Neural cell (in vitro differentiated cells): Measurements from ENCODE around the gene GRIA3.

Experiments used
- TAF1 ChIP-seq: IDR thresholded peaks from 2 replicates; pipeline ENCODE4 v1.6.1; 2012; ENCODE audit warnings: low read depth
- TF ChIP-seq, protein P1 (sequence below): fragments of 450-650 bp; IDR thresholded peaks from 2 replicates; pipeline ENCODE4 v1.5.1; 2014; ENCODE audit warnings: antibody characterized with exemption, mild to moderate bottlenecking, moderate library complexity; ENCODE audit not compliant: poor library complexity, severe bottlenecking

DNA sequence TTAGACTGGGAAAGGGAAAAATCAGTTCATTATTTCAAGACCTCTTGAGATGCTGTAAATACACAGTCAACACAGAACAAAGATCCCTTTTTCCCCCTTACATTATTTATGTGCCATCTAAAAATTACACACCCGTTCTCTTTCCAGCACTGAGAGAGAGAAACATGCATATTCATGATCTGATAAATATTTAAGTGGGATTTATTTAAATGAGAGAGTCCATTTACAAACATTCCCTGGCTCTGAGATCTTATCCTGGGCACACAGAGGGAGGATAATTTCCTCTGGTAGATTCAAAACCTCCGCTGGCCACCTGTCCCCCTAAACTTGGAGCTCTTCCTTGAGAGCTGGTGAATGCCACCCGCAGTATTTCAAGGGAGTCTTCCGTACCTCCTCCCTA is 88.6 kb downstream of the GRIA3 start:
- TF ChIP-seq, protein P1, sequence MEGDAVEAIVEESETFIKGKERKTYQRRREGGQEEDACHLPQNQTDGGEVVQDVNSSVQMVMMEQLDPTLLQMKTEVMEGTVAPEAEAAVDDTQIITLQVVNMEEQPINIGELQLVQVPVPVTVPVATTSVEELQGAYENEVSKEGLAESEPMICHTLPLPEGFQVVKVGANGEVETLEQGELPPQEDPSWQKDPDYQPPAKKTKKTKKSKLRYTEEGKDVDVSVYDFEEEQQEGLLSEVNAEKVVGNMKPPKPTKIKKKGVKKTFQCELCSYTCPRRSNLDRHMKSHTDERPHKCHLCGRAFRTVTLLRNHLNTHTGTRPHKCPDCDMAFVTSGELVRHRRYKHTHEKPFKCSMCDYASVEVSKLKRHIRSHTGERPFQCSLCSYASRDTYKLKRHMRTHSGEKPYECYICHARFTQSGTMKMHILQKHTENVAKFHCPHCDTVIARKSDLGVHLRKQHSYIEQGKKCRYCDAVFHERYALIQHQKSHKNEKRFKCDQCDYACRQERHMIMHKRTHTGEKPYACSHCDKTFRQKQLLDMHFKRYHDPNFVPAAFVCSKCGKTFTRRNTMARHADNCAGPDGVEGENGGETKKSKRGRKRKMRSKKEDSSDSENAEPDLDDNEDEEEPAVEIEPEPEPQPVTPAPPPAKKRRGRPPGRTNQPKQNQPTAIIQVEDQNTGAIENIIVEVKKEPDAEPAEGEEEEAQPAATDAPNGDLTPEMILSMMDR, result no peak
- TF ChIP-seq TAF1, result no peak
